MV-4-11 (cell line): ENCODE data around the gene KMT5B.
A peak's percentile ranks its signal among the peaks of the same experiment; 100 is the strongest.

Experiments
- DNase-seq: peaks from one replicate; lab custom pipeline; 2025; lab: John Stamatoyannopoulos, UW

KMT5B gene

GRCh38 chr11:68215524-68216170 is 2.6 kb upstream of the KMT5B start:
- DNase-seq: no peak

GRCh38 chr11:68215087-68215445 is 2.0 kb upstream of the KMT5B start:
- no peak for DNase-seq

- DNase-seq: no peak
Measured at GRCh38 chr11:68214173-68215086, 1.3 kb upstream of the KMT5B start.

- DNase-seq: peak; percentile 81
Measured at GRCh38 chr11:68213555-68214172, 568 bp upstream of the KMT5B start.

GRCh38 chr11:68212421-68213134 is 518 bp downstream of the KMT5B start:
- DNase-seq: peak; percentile 54

- DNase-seq: no peak
Measured at GRCh38 chr11:68211546-68211945, 1.6 kb downstream of the KMT5B start.

DNA sequence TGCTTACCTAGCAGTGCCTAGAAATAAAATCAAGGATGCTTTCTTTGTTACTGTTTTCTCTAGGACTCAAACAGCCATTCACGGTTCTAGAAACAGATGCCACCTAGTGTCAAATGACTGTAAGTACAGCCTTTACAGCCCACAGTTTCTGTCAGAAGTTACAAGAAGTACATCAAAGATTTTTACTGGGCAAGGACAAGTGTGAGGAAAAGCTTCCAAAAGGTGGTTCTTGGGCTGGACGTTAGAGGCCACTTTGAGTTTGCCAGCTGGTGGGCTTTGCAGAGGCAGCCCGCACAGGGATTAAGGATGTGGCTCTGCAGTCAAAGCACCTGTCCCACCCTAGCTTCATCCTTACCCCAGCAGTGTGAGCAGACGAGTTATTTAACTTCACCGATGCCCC is 6.9 kb downstream of the KMT5B start:
- DNase-seq: peak; percentile 72

DNA sequence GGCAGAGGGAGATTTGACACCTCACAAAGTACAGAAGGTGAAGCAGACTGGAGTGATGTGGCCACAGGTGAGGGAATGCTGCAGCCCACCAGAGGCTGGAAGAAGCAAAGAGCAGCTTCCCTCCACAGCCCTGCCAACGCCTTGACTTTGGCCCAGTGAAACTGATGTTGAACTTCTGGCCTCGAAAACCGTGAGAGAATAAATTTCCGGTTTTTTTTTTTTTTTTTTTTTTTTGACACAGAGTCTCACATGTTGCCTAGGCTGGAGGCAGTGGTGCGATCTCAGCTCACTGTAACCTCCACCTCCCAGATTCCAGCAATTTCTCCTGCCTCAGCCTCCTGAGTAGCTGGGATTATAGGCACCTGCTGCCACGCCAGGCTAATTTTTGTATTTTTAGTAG is 8.7 kb downstream of the KMT5B start:
- peak; percentile 30 for DNase-seq

GRCh38 chr11:68202165-68202564 is 10.9 kb downstream of the KMT5B start:
- no peak for DNase-seq

- no peak for DNase-seq
Measured at GRCh38 chr11:68201492-68201891, 11.6 kb downstream of the KMT5B start.

DNA sequence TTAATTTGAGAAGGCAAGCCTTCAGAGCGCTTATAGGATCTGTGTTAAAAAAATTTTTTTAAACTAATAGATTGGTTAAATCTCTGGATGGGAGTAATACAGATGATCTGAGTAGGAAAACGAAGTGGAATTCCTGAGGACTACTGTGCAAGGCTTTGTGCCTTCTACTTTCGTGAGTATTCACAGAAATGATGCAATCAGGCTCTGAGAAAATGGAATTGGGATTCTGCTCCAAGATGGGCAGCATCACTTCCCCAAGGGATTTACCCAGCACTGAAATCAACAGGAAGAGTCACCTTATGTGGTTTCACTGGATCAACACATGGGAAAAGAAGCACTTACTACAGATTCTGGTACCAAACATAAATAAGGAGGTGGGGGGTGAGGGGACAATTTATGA is 12.5 kb downstream of the KMT5B start:
- no peak for DNase-seq

GRCh38 chr11:68199295-68199987 is 13.7 kb downstream of the KMT5B start:
- DNase-seq: no peak

DNA sequence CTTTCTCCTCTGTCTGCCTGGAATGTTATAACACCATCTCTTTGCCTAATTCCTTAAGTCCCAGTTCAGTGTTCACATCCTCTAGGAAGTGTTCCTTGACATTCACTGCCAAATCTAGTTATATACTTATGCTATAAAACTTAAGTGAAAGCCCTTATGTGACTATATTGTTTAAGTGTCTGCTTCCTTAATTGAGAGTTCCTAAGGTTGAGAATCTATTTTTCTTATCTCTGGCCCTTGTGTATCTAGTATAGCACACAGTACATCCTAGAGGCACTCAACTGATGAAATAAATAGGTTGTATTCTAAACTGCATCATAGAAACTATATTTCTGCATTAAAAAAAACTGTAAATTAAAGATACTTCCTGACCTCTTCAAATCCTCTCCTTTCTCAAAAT is 16.9 kb downstream of the KMT5B start:
- no peak for DNase-seq

DNA sequence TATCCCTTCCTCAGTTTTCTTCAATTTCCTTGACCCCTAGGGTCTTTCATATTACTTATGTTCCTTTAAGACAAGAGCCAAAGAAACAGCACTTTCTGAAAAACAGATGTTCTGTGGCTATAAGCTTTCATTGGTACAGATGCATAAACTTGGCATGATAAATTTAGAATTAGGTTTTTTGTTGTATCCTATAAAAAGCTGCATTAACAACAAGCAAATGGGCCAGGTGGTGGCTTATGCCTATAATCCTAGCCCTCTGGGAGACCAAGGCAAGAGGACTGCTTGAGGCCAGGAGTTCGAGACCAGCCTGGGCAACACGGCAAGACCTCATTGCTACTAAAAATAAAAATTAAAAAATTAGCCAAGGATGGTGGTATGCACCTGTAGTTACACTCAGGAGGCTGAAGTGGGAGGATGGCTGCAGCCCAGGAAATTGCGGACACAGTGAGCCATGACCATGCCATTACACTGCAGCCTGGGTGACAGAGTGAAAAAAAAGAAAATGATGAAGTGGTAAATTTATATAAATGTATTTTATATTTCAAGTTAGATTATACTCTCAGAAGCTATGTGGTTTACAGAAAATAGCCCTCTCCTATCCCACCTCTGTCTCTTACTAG is 18.3 kb downstream of the KMT5B start:
- DNase-seq: no peak

GRCh38 chr11:68193018-68193417 is 20.1 kb downstream of the KMT5B start:
- no peak for DNase-seq

GRCh38 chr11:68191661-68192579 is 21.2 kb downstream of the KMT5B start:
- DNase-seq: no peak

DNA sequence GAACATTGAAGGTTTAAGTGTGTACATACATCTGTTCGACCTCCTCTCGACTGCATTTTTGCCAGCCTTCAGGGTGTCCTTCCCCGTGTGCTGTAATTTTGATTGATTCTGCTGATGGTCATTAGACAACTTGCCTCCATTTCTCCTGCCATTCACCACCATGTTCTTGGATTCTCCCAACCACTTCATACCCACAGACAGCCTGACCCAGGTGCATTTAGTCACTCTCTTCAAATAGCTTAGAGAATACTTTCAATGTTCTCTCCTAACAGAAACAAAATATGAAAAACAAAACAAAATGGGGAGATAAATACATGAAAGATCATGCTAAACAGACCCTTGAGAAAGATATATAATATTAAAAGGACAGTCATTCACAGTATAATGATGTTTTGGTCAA is 23.2 kb downstream of the KMT5B start:
- no peak for DNase-seq

DNA sequence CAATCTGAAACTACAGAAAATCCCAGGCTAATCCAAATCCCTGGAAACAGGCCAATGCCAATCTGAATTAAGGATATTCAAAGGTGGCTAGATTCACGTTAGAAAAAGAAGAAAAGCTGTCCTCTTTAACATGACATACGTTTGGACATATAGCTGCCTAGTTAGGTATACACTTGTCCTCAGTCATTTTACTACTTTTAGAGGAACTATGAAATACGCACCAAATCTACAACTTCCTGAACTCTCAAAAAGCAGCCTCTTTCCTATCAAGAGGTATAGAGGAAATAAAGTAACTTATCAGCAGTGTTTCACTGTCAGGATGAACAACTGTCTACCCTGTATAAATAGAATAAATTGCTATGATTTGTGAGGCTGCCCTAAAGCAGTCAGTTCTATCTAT is 24.0 kb downstream of the KMT5B start:
- no peak for DNase-seq

- DNase-seq: no peak
Measured at GRCh38 chr11:68186061-68186460, 27.0 kb downstream of the KMT5B start.

GRCh38 chr11:68181719-68182451 is 31.2 kb downstream of the KMT5B start:
- no peak for DNase-seq
